ENCODE results near the gene ARTN. TPM values are rescaled to one million over a fixed set of nuclear protein-coding genes. Genes with fewer than 3 reads are reported as not detected.

Gene ARTN, protein sequence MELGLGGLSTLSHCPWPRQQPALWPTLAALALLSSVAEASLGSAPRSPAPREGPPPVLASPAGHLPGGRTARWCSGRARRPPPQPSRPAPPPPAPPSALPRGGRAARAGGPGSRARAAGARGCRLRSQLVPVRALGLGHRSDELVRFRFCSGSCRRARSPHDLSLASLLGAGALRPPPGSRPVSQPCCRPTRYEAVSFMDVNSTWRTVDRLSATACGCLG
- under 0.01 TPM in 2 replicates for total RNA-seq

DNA sequence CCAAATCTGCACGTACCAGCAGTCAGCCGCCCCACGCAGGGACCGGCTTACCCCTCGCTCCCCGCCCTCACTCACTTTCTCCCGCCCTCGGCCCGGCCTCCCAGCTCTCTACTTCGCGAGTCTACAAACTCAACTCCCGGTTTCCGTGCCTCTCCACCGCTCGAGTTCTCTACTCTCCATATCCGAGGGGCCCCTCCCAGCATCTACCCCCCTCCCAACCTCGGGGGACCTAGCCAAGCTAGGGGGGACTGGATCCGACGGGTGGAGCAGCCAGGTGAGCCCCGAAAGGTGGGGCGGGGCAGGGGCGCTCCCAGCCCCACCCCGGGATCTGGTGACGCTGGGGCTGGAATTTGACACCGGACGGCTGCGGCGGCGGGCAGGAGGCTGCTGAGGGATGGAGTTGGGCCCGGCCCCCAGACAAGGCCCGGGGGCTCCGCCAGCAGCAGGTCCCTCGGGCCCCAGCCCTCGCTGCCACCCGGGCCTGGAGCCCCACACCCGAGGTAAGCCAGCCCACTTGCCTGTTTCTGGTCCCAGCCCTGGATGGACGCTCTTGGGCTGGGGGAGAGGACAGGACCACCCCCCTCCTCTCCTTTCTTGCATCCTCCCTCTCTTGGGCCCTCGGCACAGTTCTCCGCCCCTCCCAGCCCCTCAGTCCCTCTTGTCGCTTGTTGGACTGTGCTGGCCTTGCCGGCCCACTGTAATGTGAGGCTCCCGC, at the start of gene ARTN:
ARTN (plus strand) TSS at position 416 of the 715 bp plus-strand sequence. CDS start 1,856 bp downstream, outside the sequence.

DNA sequence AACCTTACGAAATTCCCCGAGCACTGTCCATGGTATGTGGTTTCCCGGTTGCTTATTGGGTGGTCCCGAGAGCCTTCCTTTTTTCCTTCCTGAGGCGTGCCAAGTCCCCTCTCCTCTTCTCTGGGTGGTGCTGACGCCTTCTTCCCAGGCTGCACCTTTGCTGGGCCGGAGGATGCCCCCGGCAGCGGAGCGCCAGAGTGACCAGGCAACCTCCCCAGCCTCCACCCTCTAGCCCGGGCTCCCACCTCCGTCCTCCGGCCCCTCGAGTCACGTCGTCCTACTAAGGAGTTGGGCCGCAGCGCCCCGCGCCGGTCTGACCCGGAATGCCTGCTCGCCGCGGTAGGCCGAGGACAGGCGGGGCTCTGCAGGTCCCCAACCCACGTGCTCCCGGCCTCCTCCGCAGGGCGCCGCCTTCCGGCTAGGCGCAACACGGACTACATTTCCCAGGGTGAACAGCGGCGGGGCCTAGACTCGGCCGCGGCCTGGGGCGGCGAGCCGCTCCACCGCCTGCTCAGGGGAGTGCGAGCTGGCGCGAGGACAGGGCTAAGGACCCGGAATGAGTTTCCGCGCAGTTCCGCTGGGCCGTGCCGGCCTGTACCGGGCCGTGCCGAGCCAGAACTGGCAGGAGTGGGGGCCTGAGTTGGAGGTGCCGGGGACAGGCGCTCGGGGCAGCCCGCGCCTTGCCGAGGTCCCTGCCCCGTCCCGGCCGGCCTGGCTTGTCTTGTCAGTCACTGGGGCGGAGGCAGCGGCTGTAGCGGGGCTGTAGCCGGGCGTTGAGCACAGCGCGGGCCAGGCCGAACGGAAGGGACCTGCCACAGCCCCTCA, 12.8 kb downstream of the ARTN start, which contains the start of gene IPO13:
IPO13 (plus strand) TSS at position 715 of the 825 bp plus-strand sequence. CDS start 651 bp downstream, outside the sequence.

DNA sequence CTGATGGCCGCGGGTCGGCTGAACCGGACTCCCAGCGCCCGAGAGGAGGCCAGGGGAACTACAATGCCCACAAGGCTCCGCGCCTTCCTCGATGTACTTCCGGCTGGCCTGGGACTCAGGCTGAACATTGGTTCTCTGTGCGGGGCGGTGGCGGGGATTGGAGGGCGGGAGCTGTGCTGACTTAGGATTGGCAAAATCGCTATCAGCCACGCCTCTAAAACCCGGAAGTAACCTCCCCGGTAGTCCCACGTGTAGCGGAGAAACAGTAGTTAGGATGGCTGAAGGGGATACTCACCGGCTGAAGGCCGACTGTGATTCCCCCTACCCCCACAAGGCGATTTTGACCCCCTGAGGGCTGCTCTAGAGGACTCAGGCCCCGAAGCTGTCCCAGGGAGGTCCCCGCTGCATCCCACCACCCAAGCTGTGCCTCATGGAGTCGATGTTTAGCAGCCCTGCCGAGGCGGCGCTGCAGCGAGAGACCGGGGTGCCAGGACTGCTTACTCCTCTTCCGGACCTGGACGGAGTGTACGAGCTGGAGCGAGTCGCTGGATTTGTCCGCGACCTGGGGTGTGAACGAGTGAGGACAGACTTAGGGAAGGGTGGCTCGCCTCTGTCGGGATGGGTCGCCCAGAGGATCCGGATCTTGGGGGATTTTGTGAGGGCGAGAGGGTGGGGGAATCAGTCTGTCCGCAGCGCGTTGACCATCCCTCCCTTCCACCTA, 36.3 kb downstream of the ARTN start, which contains the start of gene DPH2:
DPH2 (plus strand) TSS at position 265 of the 721 bp plus-strand sequence; CDS start at position 431, 166 bp downstream.

DNA sequence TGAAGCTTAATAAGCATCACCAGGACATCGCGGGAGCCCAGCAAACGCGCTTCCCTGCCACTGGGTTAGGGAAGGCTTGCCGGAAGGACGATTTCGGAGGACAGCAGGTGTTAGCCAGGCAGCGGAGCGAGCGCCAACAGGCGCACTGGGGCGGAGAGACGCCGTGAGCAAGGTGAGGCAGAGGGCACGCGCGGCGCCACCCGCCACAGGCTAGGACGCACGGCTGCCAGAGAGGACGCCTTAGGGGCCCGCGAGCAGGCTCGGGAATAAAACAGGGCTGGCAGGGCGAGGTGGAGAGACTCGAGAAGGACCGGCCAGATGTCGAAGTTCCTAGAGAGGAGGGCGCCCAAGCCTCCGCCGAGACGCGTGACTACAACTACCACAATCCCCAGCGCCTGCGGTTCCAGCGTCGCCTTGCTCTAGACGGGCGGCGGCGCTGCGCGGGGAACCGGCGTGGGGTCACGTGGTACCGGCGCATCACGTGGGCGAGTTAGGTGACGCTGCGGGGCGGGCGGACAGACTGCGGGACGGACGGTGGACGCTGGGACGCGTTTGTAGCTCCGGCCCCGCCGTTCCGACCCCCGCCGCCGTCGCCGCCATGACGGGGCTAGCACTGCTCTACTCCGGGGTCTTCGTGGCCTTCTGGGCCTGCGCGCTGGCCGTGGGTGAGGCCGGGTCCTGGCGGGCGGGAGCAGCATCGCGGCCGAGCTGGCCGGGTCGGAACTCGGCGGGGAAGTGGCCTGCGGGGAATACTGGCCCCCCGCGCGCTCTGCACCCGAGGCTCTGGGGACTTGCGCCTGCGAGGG, 41.0 kb downstream of the ARTN start, which contains the start of gene ATP6V0B:
ATP6V0B (plus strand) TSS at position 518 of the 806 bp plus-strand sequence; CDS start at position 599, 81 bp downstream.

DNA sequence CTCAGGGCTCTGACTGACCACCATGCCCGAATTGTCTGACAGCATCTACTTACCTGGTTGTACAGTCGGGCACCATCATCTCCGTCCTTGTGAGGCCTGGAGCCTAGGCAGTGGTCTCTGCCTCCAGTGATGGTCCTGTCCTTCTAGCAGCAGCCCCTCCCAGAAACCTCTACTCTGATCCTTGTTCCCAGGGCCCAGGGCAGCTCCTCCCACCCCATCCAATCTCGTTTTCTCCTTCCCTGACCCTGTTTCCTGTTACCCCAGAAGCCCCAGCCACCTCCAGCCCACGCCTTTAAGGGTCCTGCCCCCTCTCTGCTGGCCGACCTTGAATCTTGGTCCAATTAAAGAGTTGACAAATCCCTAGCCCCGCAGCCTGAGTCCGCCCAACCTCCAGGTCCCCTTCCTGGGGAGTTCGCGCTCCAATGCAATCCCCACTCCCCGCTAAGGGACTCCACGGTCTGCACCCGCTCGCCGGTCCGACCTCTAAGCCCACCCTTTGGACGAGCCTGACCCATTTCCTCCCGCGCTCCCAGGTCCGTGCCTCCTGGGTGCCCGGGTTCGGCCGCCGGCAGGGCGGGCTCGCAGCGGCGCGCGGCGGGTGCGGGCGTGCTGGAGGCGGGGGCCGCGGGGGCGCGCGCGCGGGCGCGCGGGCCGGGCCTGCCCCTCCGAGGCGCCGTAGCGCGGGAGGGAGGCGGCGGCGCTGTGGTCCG, 45.1 kb downstream of the ARTN start, which contains the start of gene B4GALT2:
B4GALT2 (plus strand) TSS at position 660 of the 710 bp plus-strand sequence. CDS start 1,951 bp downstream, outside the sequence.

Other genes starting within 250 kb of the ARTN start
- 18.7 and 20.7 TPM in 2 replicates for gene ST3GAL3, start 226.3 kb upstream of the ARTN start, total RNA-seq
- 16.5 and 19.5 TPM in 2 replicates for gene IPO13, start 13.1 kb downstream of the ARTN start, total RNA-seq
- 12.9 and 20.7 TPM in 2 replicates for gene DPH2, start 36.2 kb downstream of the ARTN start, total RNA-seq
- 70.5 and 84.3 TPM in 2 replicates for gene ATP6V0B, start 41.2 kb downstream of the ARTN start, total RNA-seq
- 80.1 and 89.9 TPM in 2 replicates for gene B4GALT2, start 45.4 kb downstream of the ARTN start, total RNA-seq
- gene CCDC24, start 57.8 kb downstream of the ARTN start, total RNA-seq = 2.5 and 2.9 TPM in 2 replicates
- 1.1 and 1.2 TPM in 2 replicates for gene SLC6A9, start 97.7 kb downstream of the ARTN start, total RNA-seq
- gene KLF17, start 185.0 kb downstream of the ARTN start, total RNA-seq = 0.37 TPM in 1 of 2 replicates, not detected in the other
- not detected in 2 replicates for gene KLF18, start 207.8 kb downstream of the ARTN start, total RNA-seq

Measured in subcutaneous preadipocyte (primary cell).